SK-N-MC (cell line): ENCODE measurements around the gene CCNA2.

Experiments
- DNase-seq: peaks from one replicate; pipeline ENCODE4 v3.0.0-alpha.2; 2011; ENCODE audit warnings: low read depth, low spot score
- H3K27ac ChIP-seq: fragments of 200-600 bp; sonication (generic); 2 replicates; pipeline ENCODE4 v1.5.1; 2016; ENCODE audit warnings: mixed run types
- H3K36me3 ChIP-seq: fragments of 200-600 bp; sonication (generic); 2 replicates; pipeline ENCODE4 v1.6.1; 2017; ENCODE audit warnings: antibody characterized with exemption, low read length, mixed read lengths; ENCODE audit not compliant: insufficient read depth
- H3K4me3 ChIP-seq: fragments of 200-600 bp; sonication (generic); 2 replicates; pipeline ENCODE4 v1.5.1; 2016
- H3K9ac ChIP-seq: fragments of 200-600 bp; sonication (generic); 2 replicates; pipeline ENCODE4 v1.8.0; 2017; ENCODE audit warnings: mixed run types, mixed read lengths; ENCODE audit not compliant: insufficient read length
- H3K9me3 ChIP-seq: fragments of 200-600 bp; sonication (generic); 2 replicates; pipeline ENCODE4 v1.6.1; 2017; ENCODE audit warnings: low read depth, mild to moderate bottlenecking, antibody characterized with exemption, low read length, moderate library complexity, mixed read lengths
- EZH2 ChIP-seq: fragments of 200-600 bp; sonication (generic); IDR thresholded peaks from one replicate; pipeline ENCODE4 v1.6.1; 2017; ENCODE audit warnings: antibody characterized with exemption
- FOXP2 ChIP-seq: optimal IDR thresholded peaks from 2 replicates; pipeline ENCODE3; 2011; ENCODE audit warnings: mild to moderate bottlenecking, moderate library complexity; ENCODE audit not compliant: insufficient read depth; ENCODE audit errors: extremely low read length, control extremely low read depth
- POLR2AphosphoS5 ChIP-seq: IDR thresholded peaks from 2 replicates; pipeline ENCODE4 v1.6.1; 2012; ENCODE audit warnings: mild to moderate bottlenecking, low read depth, low read length, borderline replicate concordance

CCNA2 gene

GRCh38 chr4:121776610-121777401, 46.9 kb downstream of the CCNA2 start:
- TF ChIP-seq EZH2 (no peak), POLR2AphosphoS5 (no peak), FOXP2 (no peak)
- H3K27ac ChIP-seq = no peak overlapping the region
- H3K36me3 ChIP-seq = no peaks in the 10 kb centered on the region
- H3K9me3 ChIP-seq = no peaks in the 10 kb centered on the region
- H3K4me3 ChIP-seq = no peak overlapping the region
- no peak overlapping the region for H3K9ac ChIP-seq
- no peak for DNase-seq

- Histone ChIP-seq H3K27ac (no peak overlapping the region), H3K9me3 (no peaks in the 10 kb centered on the region), H3K36me3 (no peaks in the 10 kb centered on the region), H3K9ac (no peak overlapping the region), H3K4me3 (no peak overlapping the region)
- TF ChIP-seq EZH2 (no peak), FOXP2 (no peak), POLR2AphosphoS5 (no peak)
- DNase-seq = no peak
These were observed 49.8 kb downstream of the CCNA2 start for GRCh38 chr4:121773883-121774282.

- TF ChIP-seq EZH2 (no peak), POLR2AphosphoS5 (no peak), FOXP2 (no peak)
- no peak overlapping the region for H3K9ac ChIP-seq
- H3K9me3 ChIP-seq = no peaks in the 10 kb centered on the region
- no peaks in the 10 kb centered on the region for H3K36me3 ChIP-seq
- no peak overlapping the region for H3K27ac ChIP-seq
- H3K4me3 ChIP-seq = no peak overlapping the region
- DNase-seq = no peak
These were observed 51.8 kb downstream of the CCNA2 start for GRCh38 chr4:121771869-121772268.

- no peak for TF ChIP-seq POLR2AphosphoS5
- TF ChIP-seq EZH2 = no peak
- TF ChIP-seq FOXP2 = no peak
- Histone ChIP-seq H3K9me3 (no peaks in the 10 kb centered on the region), H3K9ac (no peak overlapping the region), H3K4me3 (no peak overlapping the region), H3K36me3 (no peaks in the 10 kb centered on the region), H3K27ac (no peak overlapping the region)
- DNase-seq = no peak
These were observed 54.3 kb downstream of the CCNA2 start for GRCh38 chr4:121769341-121769740.

- no peak for DNase-seq
- no peak overlapping the region for H3K9ac ChIP-seq
- TF ChIP-seq POLR2AphosphoS5 = no peak
- TF ChIP-seq FOXP2 = no peak
- TF ChIP-seq EZH2 = no peak
These were observed 56.5 kb downstream of the CCNA2 start for GRCh38 chr4:121767166-121767565.

More at GRCh38 chr4:121767166-121767565, 56.5 kb downstream of the CCNA2 start:
- no peaks in the 10 kb centered on the region for H3K9me3 ChIP-seq
- H3K36me3 ChIP-seq = no peaks in the 10 kb centered on the region
- H3K27ac ChIP-seq = no peak overlapping the region
- no peak overlapping the region for H3K4me3 ChIP-seq
